CD4-positive, alpha-beta T cell (primary cell): ENCODE results near the gene SRPK2. TPM values are rescaled to one million over a fixed set of nuclear protein-coding genes. Genes with fewer than 3 reads are reported as not detected.

Source experiments
- ATAC-seq: fragments of 200-7000 bp; cut with Tn5 transposase; one replicate; pipeline ENCODE4 v1.10.0; 2022; ENCODE audit warnings: mild to moderate bottlenecking; ENCODE audit not compliant: poor library complexity
- CTCF ChIA-PET: fragments of 350-600 bp; sonication (Branson Sonifier 250); formaldehyde crosslinking; loops from one replicate; lab custom pipeline; 2021; ENCODE audit warnings: antibody characterized with exemption, inconsistent platforms; lab: Charles Lee
- POLR2A ChIA-PET: fragments of 350-600 bp; sonication (Branson Sonifier 250); formaldehyde crosslinking; loops from one replicate; lab custom pipeline; 2021; ENCODE audit warnings: antibody characterized with exemption, inconsistent platforms; lab: Charles Lee
- DNase-seq, 14 experiments: peaks; one replicate each; pipeline ENCODE4 v3.0.0-alpha.2; 2013 to 2020; ENCODE audit warnings: mixed read lengths in 2 of 14
- H3K27ac ChIP-seq, 2 donors: one replicate each; pipeline versions ENCODE4 v1.5.1 to v1.7.0; 2013; ENCODE audit warnings: low read length in 2 of 2, low read depth in 1 of 2, mild to moderate bottlenecking in 1 of 2
- H3K27me3 ChIP-seq, 2 experiments: 1 replicate in 1 of 2; 2 replicates in 1 of 2; pipeline versions ENCODE4 v1.6.1 to v1.7.0; 2013; ENCODE audit warnings: low read length in 2 of 2, control low read depth in 1 of 2, mild to moderate bottlenecking in 1 of 2, moderate library complexity in 1 of 2; ENCODE audit not compliant: insufficient read depth in 2 of 2, control insufficient read depth in 1 of 2
- H3K36me3 ChIP-seq: one replicate; pipeline ENCODE4 v1.6.1; 2013; ENCODE audit warnings: low read length, control low read depth; ENCODE audit not compliant: insufficient read depth
- H3K4me1 ChIP-seq: one replicate; pipeline ENCODE4 v1.6.1; 2013; ENCODE audit warnings: low read length, control low read depth; ENCODE audit not compliant: insufficient read depth
- H3K4me3 ChIP-seq: one replicate; pipeline ENCODE4 v1.5.1; 2013; ENCODE audit warnings: mild to moderate bottlenecking, low read length, moderate library complexity
- H3K9me3 ChIP-seq, 2 experiments: 1 replicate in 1 of 2; 2 replicates in 1 of 2; pipeline versions ENCODE4 v1.6.1 to v1.7.0; 2013; ENCODE audit warnings: low read length in 2 of 2, mild to moderate bottlenecking in 2 of 2, control low read depth in 1 of 2, moderate library complexity in 1 of 2; ENCODE audit not compliant: control insufficient read depth in 1 of 2, insufficient read depth in 1 of 2
- H3K27ac Mint-ChIP-seq: one replicate; pipeline ENCODE4 v1.8.0; 2020; ENCODE audit warnings: mixed read lengths
- H3K27me3 Mint-ChIP-seq: one replicate; pipeline ENCODE4 v1.8.0; 2021; ENCODE audit warnings: mixed read lengths
- H3K36me3 Mint-ChIP-seq: one replicate; pipeline ENCODE4 v1.8.0; 2021; ENCODE audit warnings: low read depth, mixed read lengths
- H3K4me1 Mint-ChIP-seq: one replicate; pipeline ENCODE4 v1.8.0; 2021; ENCODE audit warnings: low read depth, mixed read lengths
- H3K4me3 Mint-ChIP-seq: one replicate; pipeline ENCODE4 v1.8.0; 2020; ENCODE audit warnings: mild to moderate bottlenecking, mixed read lengths
- H3K9me3 Mint-ChIP-seq: one replicate; pipeline ENCODE4 v1.8.0; 2020; ENCODE audit warnings: mixed read lengths
- intact Hi-C, 2 experiments: fragments of 100-400 bp; cut with DNase I in 1 of 2; cut with micrococcal nuclease in 1 of 2; formaldehyde crosslinking; loops; one replicate each; pipeline versions ENCODE4 v1.15.1 to v1.9.0; 2023 to 2025; cut with DNase I, micrococcal nuclease
- total RNA-seq, 174 experiments: library from RNA in 2 of 174; stranded (reverse) in 2 of 174; gene quantifications; one replicate each; pipeline ENCODE4 v1.2.3 and lab custom pipeline; 2021 to 2026
- TF ChIP-seq, protein P1 (sequence below): fragments of 200-600 bp; IDR thresholded peaks from one replicate; pipeline ENCODE4 v1.8.0; 2022; ENCODE audit warnings: antibody characterized with exemption, mild to moderate bottlenecking

SRPK2 gene
- total RNA-seq, 2 experiments from 2014 or later, result 39.9 to 40.9 TPM

DNA sequence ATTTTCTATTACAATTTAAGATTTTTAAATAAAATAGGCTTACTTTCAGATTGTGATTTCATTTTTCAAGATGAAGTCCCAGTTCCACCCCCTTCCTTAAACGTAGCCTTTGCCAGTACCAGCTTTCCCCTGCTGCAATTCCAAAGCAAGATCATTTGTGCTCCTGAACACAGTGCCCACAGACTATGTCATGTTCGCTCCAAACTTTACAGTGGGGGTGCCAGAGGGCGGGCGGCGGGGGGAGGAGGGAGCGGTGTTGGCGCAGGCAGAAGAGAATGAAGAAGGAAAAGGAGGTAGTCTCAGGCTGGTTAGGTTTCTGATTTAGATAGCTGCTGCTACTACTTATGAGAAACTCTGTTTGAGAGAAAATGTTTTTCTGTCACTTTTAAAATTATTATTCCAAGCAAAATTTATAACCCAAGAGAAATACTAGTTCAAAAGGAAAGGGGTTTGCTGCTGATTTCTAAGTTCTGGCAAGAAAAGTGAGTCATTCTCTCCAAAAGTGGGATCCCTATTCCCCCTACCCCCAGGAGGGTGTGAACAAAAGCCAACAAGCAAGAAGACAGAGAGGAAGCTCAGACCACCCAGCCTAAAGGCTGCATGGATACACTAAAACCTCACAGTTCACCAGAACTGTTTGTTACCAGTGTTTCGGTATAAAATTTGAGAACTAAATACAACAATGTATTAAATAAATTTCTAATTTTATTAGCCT lies 109.6 kb downstream of the SRPK2 start:
- H3K4me1 Mint-ChIP-seq, result peaks cover 50% of the 10 kb centered on the region
- H3K4me1 ChIP-seq, result peaks cover 6% of the 10 kb centered on the region
- no peaks in the 10 kb centered on the region for H3K27me3 Mint-ChIP-seq
- ATAC-seq (no peak), DNase-seq (no peak)
- H3K36me3 ChIP-seq, result peaks cover 7% of the 10 kb centered on the region
- no peaks in the 10 kb centered on the region for H3K9me3 Mint-ChIP-seq
- no peak overlapping the region for H3K4me3 ChIP-seq
- H3K4me3 Mint-ChIP-seq, result no peak overlapping the region
- intact Hi-C loops, result no loop called here
- TF ChIP-seq, protein P1, sequence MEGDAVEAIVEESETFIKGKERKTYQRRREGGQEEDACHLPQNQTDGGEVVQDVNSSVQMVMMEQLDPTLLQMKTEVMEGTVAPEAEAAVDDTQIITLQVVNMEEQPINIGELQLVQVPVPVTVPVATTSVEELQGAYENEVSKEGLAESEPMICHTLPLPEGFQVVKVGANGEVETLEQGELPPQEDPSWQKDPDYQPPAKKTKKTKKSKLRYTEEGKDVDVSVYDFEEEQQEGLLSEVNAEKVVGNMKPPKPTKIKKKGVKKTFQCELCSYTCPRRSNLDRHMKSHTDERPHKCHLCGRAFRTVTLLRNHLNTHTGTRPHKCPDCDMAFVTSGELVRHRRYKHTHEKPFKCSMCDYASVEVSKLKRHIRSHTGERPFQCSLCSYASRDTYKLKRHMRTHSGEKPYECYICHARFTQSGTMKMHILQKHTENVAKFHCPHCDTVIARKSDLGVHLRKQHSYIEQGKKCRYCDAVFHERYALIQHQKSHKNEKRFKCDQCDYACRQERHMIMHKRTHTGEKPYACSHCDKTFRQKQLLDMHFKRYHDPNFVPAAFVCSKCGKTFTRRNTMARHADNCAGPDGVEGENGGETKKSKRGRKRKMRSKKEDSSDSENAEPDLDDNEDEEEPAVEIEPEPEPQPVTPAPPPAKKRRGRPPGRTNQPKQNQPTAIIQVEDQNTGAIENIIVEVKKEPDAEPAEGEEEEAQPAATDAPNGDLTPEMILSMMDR, result no peak
- peaks cover 10% of the 10 kb centered on the region for H3K36me3 Mint-ChIP-seq
- H3K27ac ChIP-seq, result no peak overlapping the region
- H3K9me3 ChIP-seq, result no peaks in the 10 kb centered on the region
- CTCF ChIA-PET, result interaction anchor here (1.5 kb wide), 1 partner anchor 11 kb away, joined by 4 read pairs; no protein-coding TSS in a partner anchor
- H3K27ac Mint-ChIP-seq, result no peak overlapping the region
- no peaks in the 10 kb centered on the region for H3K27me3 ChIP-seq
- POLR2A ChIA-PET, result interaction anchor here (0.6 to 1.4 kb wide), 3 partner anchors 21 to 1664 kb away, joined by 3 to 4 read pairs (median 3); no protein-coding TSS in a partner anchor

DNA sequence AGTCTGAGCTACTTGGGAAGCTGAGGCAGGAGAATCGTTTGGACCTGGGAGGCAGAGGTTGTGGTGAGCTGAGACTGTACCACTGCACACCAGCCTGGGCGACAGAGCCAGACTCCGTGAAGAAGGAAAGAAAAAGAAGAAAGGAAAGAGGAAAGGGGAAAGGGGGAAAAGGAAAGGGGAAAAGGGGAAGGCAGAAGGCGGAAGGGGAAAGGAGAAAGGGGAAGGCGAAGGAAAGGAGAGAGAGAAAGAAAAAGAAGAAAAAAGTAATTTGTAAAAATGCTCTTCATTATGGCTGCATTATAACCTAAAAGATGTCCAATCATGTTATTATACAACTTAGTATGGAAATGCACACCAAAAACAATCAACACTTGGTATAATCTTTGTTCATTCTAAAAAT lies 110.2 kb downstream of the SRPK2 start:
- no peak overlapping the region for H3K27ac ChIP-seq
- H3K9me3 ChIP-seq, result no peaks in the 10 kb centered on the region
- ChIA-PET POLR2A (interaction anchor here (0.6 to 1.4 kb wide), 2 partner anchors 22 to 1664 kb away, joined by 3 to 4 read pairs; no protein-coding TSS in a partner anchor), CTCF (interaction anchor here (1.5 kb wide), 1 partner anchor 10 kb away, joined by 4 read pairs; no protein-coding TSS in a partner anchor)
- peaks cover 7% of the 10 kb centered on the region for H3K36me3 ChIP-seq
- no peak for ATAC-seq
- DNase-seq, result no peak
- intact Hi-C loops, result no loop called here
- TF ChIP-seq, protein P1, result no peak
- peaks cover under 1% of the 10 kb centered on the region for H3K4me1 ChIP-seq
- peaks cover 45% of the 10 kb centered on the region for H3K4me1 Mint-ChIP-seq
- H3K27ac Mint-ChIP-seq, result no peak overlapping the region
- H3K4me3 Mint-ChIP-seq, result no peak overlapping the region
- no peaks in the 10 kb centered on the region for H3K27me3 ChIP-seq
- no peaks in the 10 kb centered on the region for H3K27me3 Mint-ChIP-seq
- H3K9me3 Mint-ChIP-seq, result no peaks in the 10 kb centered on the region
- no peak overlapping the region for H3K4me3 ChIP-seq
- H3K36me3 Mint-ChIP-seq, result peaks cover 4% of the 10 kb centered on the region

DNA sequence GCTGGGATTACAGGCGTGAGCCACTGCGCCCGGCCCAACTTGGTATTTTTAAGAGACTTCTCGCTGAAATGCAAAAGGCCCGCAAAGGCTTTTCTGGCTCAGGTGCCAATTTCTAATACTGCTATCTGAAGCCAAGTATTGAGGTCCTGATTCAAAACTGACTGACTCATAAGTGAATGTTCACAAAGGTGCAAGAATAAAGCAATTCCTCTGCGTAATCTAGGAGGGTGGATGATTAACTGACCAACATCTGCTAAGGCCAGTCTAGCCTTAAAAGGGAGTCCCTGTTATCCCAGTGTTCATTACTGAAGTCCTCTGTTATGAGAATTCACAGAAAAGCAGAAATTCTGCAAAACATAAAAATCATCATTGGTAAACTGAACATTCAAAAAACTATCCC lies 111.4 kb downstream of the SRPK2 start:
- peaks cover 41% of the 10 kb centered on the region for H3K4me1 Mint-ChIP-seq
- ChIA-PET POLR2A (no interaction called here), CTCF (no interaction called here)
- peaks cover 4% of the 10 kb centered on the region for H3K36me3 Mint-ChIP-seq
- H3K9me3 Mint-ChIP-seq, result no peaks in the 10 kb centered on the region
- TF ChIP-seq, protein P1, result no peak
- Histone ChIP-seq H3K9me3 (no peaks in the 10 kb centered on the region), H3K27ac (no peak overlapping the region), H3K4me1 (no peaks in the 10 kb centered on the region), H3K36me3 (peaks cover 7% of the 10 kb centered on the region), H3K4me3 (no peak overlapping the region), H3K27me3 (no peaks in the 10 kb centered on the region)
- ATAC-seq, result no peak
- DNase-seq, result no peak
- no peaks in the 10 kb centered on the region for H3K27me3 Mint-ChIP-seq
- intact Hi-C loops, result no loop called here
- H3K27ac Mint-ChIP-seq, result no peak overlapping the region
- no peak overlapping the region for H3K4me3 Mint-ChIP-seq
